Measurements from ENCODE around the gene ANO6.

The ANO6 gene

GRCh38 chr12:45342171-45342570 lies 126.3 kb downstream of the ANO6 start:
- TF ChIP-seq CTCF (IDR thresholded peaks at IDR 0.05) (no peak), ZFX (IDR thresholded peaks at IDR 0.05; ENCODE audit: borderline replicate concordance) (no peak)
- no peak overlapping the region for H3K27ac ChIP-seq

GRCh38 chr12:45342848-45343247 lies 127.0 kb downstream of the ANO6 start:
- TF ChIP-seq CTCF (IDR thresholded peaks at IDR 0.05): no peak
- TF ChIP-seq ZFX (IDR thresholded peaks at IDR 0.05; ENCODE audit: borderline replicate concordance): no peak
- H3K27ac ChIP-seq: no peak overlapping the region

GRCh38 chr12:45343269-45344051 lies 127.6 kb downstream of the ANO6 start:
- TF ChIP-seq CTCF (IDR thresholded peaks at IDR 0.05) (no peak), ZFX (IDR thresholded peaks at IDR 0.05; ENCODE audit: borderline replicate concordance) (no peak)
- H3K27ac ChIP-seq: no peak overlapping the region

- no peak overlapping the region for H3K27ac ChIP-seq
- TF ChIP-seq CTCF (IDR thresholded peaks at IDR 0.05) (no peak), ZFX (IDR thresholded peaks at IDR 0.05; ENCODE audit: borderline replicate concordance) (no peak)
Measured at GRCh38 chr12:45348311-45348710, 132.4 kb downstream of the ANO6 start.

- H3K27ac ChIP-seq: no peak overlapping the region
- TF ChIP-seq ZFX (IDR thresholded peaks at IDR 0.05; ENCODE audit: borderline replicate concordance): no peak
- TF ChIP-seq CTCF (IDR thresholded peaks at IDR 0.05): no peak
Measured at GRCh38 chr12:45348986-45349385, 133.1 kb downstream of the ANO6 start.

GRCh38 chr12:45349916-45350315 lies 134.0 kb downstream of the ANO6 start:
- no peak for TF ChIP-seq CTCF (IDR thresholded peaks at IDR 0.05)
- H3K27ac ChIP-seq: no peak overlapping the region

GRCh38 chr12:45350861-45351260 lies 135.0 kb downstream of the ANO6 start:
- no peak for TF ChIP-seq ZFX (IDR thresholded peaks at IDR 0.05; ENCODE audit: borderline replicate concordance)
- no peak for TF ChIP-seq CTCF (IDR thresholded peaks at IDR 0.05)
- no peak overlapping the region for H3K27ac ChIP-seq
